ENCODE data around the gene OR4S1.

The OR4S1 gene

GRCh38 chr11:48270621-48271020, 35.4 kb upstream of the OR4S1 start:
- H3K9me3 ChIP-seq (ENCODE audit: control insufficient read depth, insufficient read depth, low read depth, low read length), result no peaks in the 10 kb centered on the region
- no peak overlapping the region for H3K4me3 ChIP-seq (ENCODE audit: low read depth, low read length)
- no peaks in the 10 kb centered on the region for H3K4me1 ChIP-seq (ENCODE audit: control insufficient read depth, insufficient read depth, low read length)
- TF ChIP-seq ZNF488 (tag by site-specific recombination; IDR thresholded peaks at IDR 0.05) (no peak), ZNF155 (tag by site-specific recombination; IDR thresholded peaks at IDR 0.05) (no peak), ZNF670 (tag by site-specific recombination; IDR thresholded peaks at IDR 0.05; ENCODE audit: low read depth) (no peak), ZNF624 (tag by site-specific recombination; IDR thresholded peaks at IDR 0.05) (no peak), PRDM10 (tag by site-specific recombination; IDR thresholded peaks at IDR 0.05) (no peak), ZNF148 (tag by site-specific recombination; IDR thresholded peaks at IDR 0.05; ENCODE audit: borderline replicate concordance) (no peak), ZNF223 (tag by site-specific recombination; IDR thresholded peaks at IDR 0.05) (no peak), INSM2 (tag by site-specific recombination; IDR thresholded peaks at IDR 0.05) (no peak), ZSCAN18 (tag by site-specific recombination; IDR thresholded peaks at IDR 0.05) (no peak), ZNF416 (tag by site-specific recombination; IDR thresholded peaks at IDR 0.05) (no peak), ZNF26 (tag by site-specific recombination; IDR thresholded peaks at IDR 0.05) (no peak), ZNF341 (tag by site-specific recombination; IDR thresholded peaks at IDR 0.05; ENCODE audit: low read depth) (no peak), ZNF768 (tag by site-specific recombination; IDR thresholded peaks at IDR 0.05) (no peak), SALL2 (tag by site-specific recombination; IDR thresholded peaks at IDR 0.05; ENCODE audit: borderline replicate concordance) (no peak), OSR2 (tag by site-specific recombination; IDR thresholded peaks at IDR 0.05) (no peak), PRDM1 (tag by site-specific recombination; IDR thresholded peaks at IDR 0.05) (no peak)
- POLR2A ChIA-PET, result no interaction called here
- no peaks in the 10 kb centered on the region for H3K36me3 ChIP-seq (ENCODE audit: control insufficient read depth in 2 of 2, insufficient read depth in 1 of 2, low read length in 2 of 2)
- CTCF ChIA-PET, result no interaction called here
- H3K27ac ChIP-seq (ENCODE audit: extremely low read depth, low read depth, low read length), result no peak overlapping the region

All from HEK293 (cell line).